Tibial artery (tissue), 4 donors: ENCODE results near the gene UGT1A9.
A peak's percentile ranks its signal among the peaks of the same experiment; 100 is the strongest.

Experiments
- DNase-seq, 2 donors: peaks; one replicate each; pipeline ENCODE4 v3.0.0-alpha.2; 2019
- H3K27ac ChIP-seq, 2 donors: fragments of 200-600 bp; sonication (generic) in 1 of 2; 1 replicate in 1 of 2; 2 replicates in 1 of 2; pipeline ENCODE4 v1.5.1; 2018 to 2019; ENCODE audit warnings: mild to moderate bottlenecking in 1 of 2
- H3K27me3 ChIP-seq, 2 donors: fragments of 200-600 bp; sonication (generic) in 1 of 2; one replicate each; pipeline versions ENCODE4 v1.5.1 to v1.6.0; 2016 to 2019
- H3K36me3 ChIP-seq, 3 donors: fragments of 200-600 bp; sonication (generic) in 2 of 3; one replicate each; pipeline ENCODE4 v1.5.1; 2016 to 2019; ENCODE audit warnings: mild to moderate bottlenecking in 2 of 3
- H3K4me1 ChIP-seq, 4 donors: fragments of 200-600 bp; sonication (generic) in 2 of 4; 1 replicate in 3 of 4; 2 replicates in 1 of 4; pipeline ENCODE4 v1.5.1; 2016 to 2019
- H3K4me3 ChIP-seq, 2 donors: fragments of 200-600 bp; sonication (generic) in 1 of 2; 1 replicate in 1 of 2; 2 replicates in 1 of 2; pipeline ENCODE4 v1.5.1; 2018 to 2019; ENCODE audit warnings: mild to moderate bottlenecking in 2 of 2
- H3K9me3 ChIP-seq, 3 donors: fragments of 200-600 bp; sonication (generic) in 1 of 3; one replicate each; pipeline ENCODE4 v1.5.1; 2016 to 2019
- CTCF ChIP-seq, 2 experiments: fragments of 200-600 bp in 1 of 2; fragments of 450-650 bp in 1 of 2; IDR thresholded peaks; one replicate each; pipeline ENCODE4 v1.5.1; 2017 to 2019; ENCODE audit warnings: antibody characterized with exemption in 2 of 2, mild to moderate bottlenecking in 1 of 2, moderate library complexity in 1 of 2
- intact Hi-C: fragments of 100-400 bp; cut with DNase I; formaldehyde crosslinking; loops from one replicate; pipeline ENCODE4 v1.15.0; 2023; ENCODE audit warnings: low total_unique reads

UGT1A9 gene

DNA sequence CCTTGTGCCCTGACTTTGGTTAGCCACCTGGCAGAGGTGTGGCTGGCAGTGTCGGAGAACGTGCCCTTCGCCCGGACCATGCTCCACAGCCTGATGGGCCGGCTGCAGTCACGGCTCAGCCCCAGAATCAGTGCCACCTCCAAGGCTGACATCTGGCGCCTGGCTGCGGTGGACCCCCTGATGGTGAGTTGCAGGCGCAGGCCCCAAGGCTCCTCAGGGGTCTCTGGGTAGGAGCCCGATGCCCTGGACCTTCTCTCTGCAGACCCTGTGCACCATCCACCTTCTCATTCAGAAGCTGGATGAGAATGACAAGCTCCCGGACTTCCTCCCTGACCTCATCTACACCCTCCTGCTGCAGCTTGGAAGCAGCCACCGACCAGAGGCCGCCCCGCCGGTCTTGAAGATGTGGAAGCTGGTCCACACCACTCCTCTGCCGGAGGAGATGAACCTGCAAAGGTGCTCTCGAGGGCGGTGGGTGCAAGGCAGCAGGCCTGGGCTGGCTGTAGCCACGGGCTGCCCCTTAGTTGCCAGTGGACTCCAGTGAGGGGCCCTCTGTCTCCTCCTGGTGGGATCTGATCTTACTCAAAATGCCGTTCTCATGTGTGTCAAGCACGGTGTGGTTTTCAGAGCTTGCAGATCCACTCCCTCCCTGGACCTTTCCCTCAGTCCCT is 150.5 kb downstream of the UGT1A9 start:
- Histone ChIP-seq H3K9me3 (peaks cover 0 to 10% (median 0%) of the 10 kb centered on the region in 3 donors), H3K27ac (no peak overlapping the region), H3K4me3 (no peak overlapping the region), H3K27me3 (no peaks in the 10 kb centered on the region), H3K4me1 (no peaks in the 10 kb centered on the region), H3K36me3 (no peaks in the 10 kb centered on the region)
- intact Hi-C loops: no loop called here
- no peak for TF ChIP-seq CTCF (IDR thresholded peaks at IDR 0.05)
- peak; percentile 15 to 45 for DNase-seq
